Small intestine (tissue), 16 donors: Measurements from ENCODE around the gene G2E3. TPM values are rescaled to one million over a fixed set of nuclear protein-coding genes. Genes with fewer than 3 reads are reported as not detected.
A peak's percentile ranks its signal among the peaks of the same experiment; 100 is the strongest.

ENCODE experiments used
- DNase-seq, 2 donors: peaks; one replicate each; pipeline versions ENCODE4 v3.0.0 to v3.0.0-alpha.2; 2013
- FAIRE-seq: peaks from 2 replicates; lab custom pipeline; 2012; peaks lifted over from hg19 to GRCh38; lab: Jason Lieb, UNC
- H3K27ac ChIP-seq, 3 donors: one replicate each; pipeline ENCODE4 v1.5.1; 2013; ENCODE audit warnings: low read length in 2 of 3, mild to moderate bottlenecking in 2 of 3, control low read depth in 1 of 3, inconsistent platforms in 1 of 3, low read depth in 1 of 3, moderate library complexity in 1 of 3
- H3K27me3 ChIP-seq, 3 donors: one replicate each; pipeline ENCODE4 v1.6.1; 2013; ENCODE audit warnings: low read length in 3 of 3, inconsistent platforms in 1 of 3; ENCODE audit not compliant: control insufficient read depth in 3 of 3, insufficient read depth in 3 of 3
- H3K36me3 ChIP-seq, 3 donors: one replicate each; pipeline ENCODE4 v1.6.1; 2013; ENCODE audit warnings: low read length in 3 of 3, inconsistent platforms in 1 of 3, low read depth in 1 of 3, mild to moderate bottlenecking in 1 of 3, moderate library complexity in 1 of 3; ENCODE audit not compliant: control insufficient read depth in 3 of 3, insufficient read depth in 2 of 3
- H3K4me1 ChIP-seq, 3 donors: one replicate each; pipeline ENCODE4 v1.6.1; 2013; ENCODE audit warnings: low read length in 2 of 3, inconsistent platforms in 1 of 3, low read depth in 1 of 3, mild to moderate bottlenecking in 1 of 3, moderate library complexity in 1 of 3; ENCODE audit not compliant: control insufficient read depth in 3 of 3, insufficient read depth in 2 of 3
- H3K4me3 ChIP-seq, 3 donors: one replicate each; pipeline ENCODE4 v1.5.1; 2013; ENCODE audit warnings: low read length in 3 of 3, control low read depth in 1 of 3, inconsistent platforms in 1 of 3, low read depth in 1 of 3, mild to moderate bottlenecking in 1 of 3, moderate library complexity in 1 of 3
- H3K9me3 ChIP-seq, 2 donors: one replicate each; pipeline ENCODE4 v1.6.1; 2013; ENCODE audit warnings: low read depth in 1 of 2, low read length in 1 of 2; ENCODE audit not compliant: control insufficient read depth in 2 of 2, insufficient read depth in 1 of 2
- WGBS, 3 donors: extraction: QIAGEN DNeasy Blood & Tissue Kit; methylation state at CpG; one replicate each; pipeline ENCODE4 v1.1.7; 2013; 5-methylcytosine and 5-hydroxymethylcytosine counted together
- long read RNA-seq, 10 donors: transcript quantifications; one replicate each; lab custom pipeline, GENCODE V29; 2026
- polyA plus RNA-seq, 4 donors: library from polyadenylated mRNA; stranded (reverse) in 3 of 4; unstranded in 1 of 4; fragments of 200-250 nt in 3 of 4; fragments of 120-200 nt in 1 of 4; gene quantifications; one replicate each; pipeline versions ENCODE4 v1.2.1 to v1.2.3, GENCODE V29; 2013
- donor health status: healthy with polysubstance abuse.
- donor health status: control.
- donor health status: control.
- donor health status: Bipolar disorder and iron deficiency.
- donor health status: healthy.

Gene G2E3
- 10 to 100 TPM in 1 of 4 donors, 1 to 10 TPM in 3; 2.2 to 14.4 (median 3.6) TPM for polyA plus RNA-seq
- long read RNA-seq, donor 1: 0 reads
- long read RNA-seq, donor 2: 0 reads
- long read RNA-seq, donor 3: 0 reads
- long read RNA-seq, donor 4: 0 reads
- long read RNA-seq, donor 5: 0 reads
- long read RNA-seq, donor 6, full-length matches to known transcripts: 1 of 1 reads
- long read RNA-seq, donor 6, partial matches to known transcripts: 0 of 1 reads
- long read RNA-seq, donor 6, other reads (novel, unspliced or antisense): 0 of 1 reads
- long read RNA-seq, donor 7: 0 reads
- long read RNA-seq, donor 8: 0 reads
- long read RNA-seq, donor 9: 0 reads
- long read RNA-seq, donor 10, partial matches to known transcripts: 0 of 2 reads
- long read RNA-seq, donor 10, other reads (novel, unspliced or antisense): 0 of 2 reads

GRCh38 chr14:30558675-30559555 is at the start of gene G2E3:
Gene G2E3 (plus strand): TSS chr14:30559158. CDS start chr14:30581080, 21,922 bp downstream.
- H3K27me3 ChIP-seq: no peaks in the 10 kb centered on the region
- peak within 1 kb of the TSS; percentile 84 to 99 (median 96) for H3K4me3 ChIP-seq
- peak; percentile 93 to 95 for DNase-seq
- FAIRE-seq: no peak
- H3K27ac ChIP-seq: peak within 1 kb of the TSS; percentile 88 to 94 (median 93)
- no peaks in the 10 kb centered on the region for H3K9me3 ChIP-seq
- H3K36me3 ChIP-seq: peaks cover 0 to 3% (median 0%) of the 10 kb centered on the region in 3 donors
- peaks cover 0 to 2% (median 0%) of the 10 kb centered on the region in 3 donors for H3K4me1 ChIP-seq
- WGBS, 3 donors: 1% methylated on average over 51 to 62 of the region's 62 CpGs

GRCh38 chr14:30517737-30518136 is 41.2 kb upstream of the G2E3 start:
- Histone ChIP-seq H3K9me3 (no peaks in the 10 kb centered on the region), H3K4me3 (no peak overlapping the region), H3K4me1 (no peaks in the 10 kb centered on the region), H3K36me3 (no peaks in the 10 kb centered on the region), H3K27ac (no peak overlapping the region), H3K27me3 (no peaks in the 10 kb centered on the region)
- 83 to 91% (median 83%) methylated on average over 2 of the region's 2 CpGs for WGBS, 3 donors
- DNase-seq: no peak
- no peak for FAIRE-seq

- Histone ChIP-seq H3K36me3 (no peaks in the 10 kb centered on the region), H3K27me3 (no peaks in the 10 kb centered on the region), H3K9me3 (no peaks in the 10 kb centered on the region), H3K27ac (no peak overlapping the region), H3K4me3 (no peak overlapping the region), H3K4me1 (no peaks in the 10 kb centered on the region)
- FAIRE-seq: no peak
- DNase-seq: no peak
- 79 to 92% (median 83%) methylated on average over 4 of the region's 4 CpGs for WGBS, 3 donors
Observed at GRCh38 chr14:30518867-30519560, 39.9 kb upstream of the G2E3 start.

GRCh38 chr14:30519961-30520360 is 39.0 kb upstream of the G2E3 start:
- Histone ChIP-seq H3K27ac (no peak overlapping the region), H3K9me3 (no peaks in the 10 kb centered on the region), H3K27me3 (no peaks in the 10 kb centered on the region), H3K36me3 (no peaks in the 10 kb centered on the region), H3K4me1 (no peaks in the 10 kb centered on the region), H3K4me3 (no peak overlapping the region)
- WGBS, 3 donors: 87 to 96% (median 91%) methylated on average over 1 of the region's 1 CpG
- no peak for DNase-seq
- FAIRE-seq: no peak

- no peaks in the 10 kb centered on the region for H3K9me3 ChIP-seq
- H3K4me3 ChIP-seq: no peak overlapping the region
- FAIRE-seq (no peak), DNase-seq (no peak)
- no peaks in the 10 kb centered on the region for H3K36me3 ChIP-seq
- 90 to 94% (median 94%) methylated on average over 2 of the region's 2 CpGs for WGBS, 3 donors
- no peak overlapping the region for H3K27ac ChIP-seq
- no peaks in the 10 kb centered on the region for H3K4me1 ChIP-seq
- no peaks in the 10 kb centered on the region for H3K27me3 ChIP-seq
Observed at GRCh38 chr14:30520536-30520935, 38.4 kb upstream of the G2E3 start.

- H3K36me3 ChIP-seq: no peaks in the 10 kb centered on the region
- WGBS, 3 donors: 30 to 38% (median 38%) methylated on average over 9 of the region's 9 CpGs
- peaks cover 0 to 2% of the 10 kb centered on the region in 2 donors for H3K9me3 ChIP-seq
- H3K4me3 ChIP-seq: no peak overlapping the region
- H3K27ac ChIP-seq: no peak overlapping the region
- peaks cover 0 to 2% (median 0%) of the 10 kb centered on the region in 3 donors for H3K27me3 ChIP-seq
- FAIRE-seq: no peak
- DNase-seq: peak; percentile 38 to 45
- no peaks in the 10 kb centered on the region for H3K4me1 ChIP-seq
Observed at GRCh38 chr14:30521899-30522736, 36.8 kb upstream of the G2E3 start.

- peaks cover 0 to 2% (median 0%) of the 10 kb centered on the region in 3 donors for H3K27me3 ChIP-seq
- peaks cover 0 to 5% of the 10 kb centered on the region in 2 donors for H3K9me3 ChIP-seq
- FAIRE-seq: no peak
- DNase-seq: no peak
- 84 to 87% (median 84%) methylated on average over 2 of the region's 2 CpGs for WGBS, 3 donors
- H3K4me1 ChIP-seq: no peaks in the 10 kb centered on the region
- H3K27ac ChIP-seq: no peak overlapping the region
- H3K4me3 ChIP-seq: no peak overlapping the region
- no peaks in the 10 kb centered on the region for H3K36me3 ChIP-seq
Observed at GRCh38 chr14:30525833-30526232, 33.1 kb upstream of the G2E3 start.
